ENCODE measurements around the gene TMEM158. TPM values are rescaled to one million over a fixed set of nuclear protein-coding genes. Genes with fewer than 3 reads are reported as not detected.

The TMEM158 gene
- polyA plus RNA-seq, 1 donor (not counting 4 experiments of a cell fraction or from before 2014, with no cell fraction given), result 2.0 TPM

DNA sequence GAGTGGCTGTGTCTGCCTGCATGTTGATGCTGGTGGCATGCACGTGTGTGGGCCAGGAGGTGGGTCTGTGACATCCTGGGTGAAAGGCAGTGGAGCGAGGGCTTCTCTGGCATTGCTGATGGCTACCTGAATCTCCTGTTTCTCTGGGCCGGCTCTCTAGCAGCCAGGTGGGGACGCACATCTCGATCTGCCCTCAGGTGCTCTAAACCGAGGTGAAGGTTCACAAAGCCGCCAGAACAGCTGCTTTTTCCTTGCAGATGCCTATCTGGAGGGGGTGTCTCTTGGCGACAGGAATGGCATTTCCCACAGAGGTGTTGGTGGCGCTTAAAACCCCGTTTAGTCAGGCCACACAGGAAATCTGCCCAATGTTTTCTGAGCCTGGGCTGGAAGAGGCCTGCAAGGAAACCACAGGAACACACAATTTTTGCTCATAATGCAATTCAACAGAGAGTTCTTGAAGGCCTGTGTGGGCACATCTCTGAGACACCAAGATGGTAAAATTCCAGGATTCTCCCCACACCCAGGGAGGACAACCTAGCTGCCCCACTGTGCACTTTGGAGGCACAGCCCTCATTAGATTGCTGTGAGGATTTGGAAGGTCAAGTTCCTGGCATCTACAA is 11.9 kb downstream of the TMEM158 start:
- DNase-seq (ENCODE audit: low read depth, low spot score), result no peak

GRCh38 chr3:45212095-45212468 is 14.0 kb downstream of the TMEM158 start:
- DNase-seq (ENCODE audit: low read depth, low spot score), result no peak
- Histone ChIP-seq H3K9me3 (ENCODE audit: control insufficient read depth, low read depth, low read length) (no peaks in the 10 kb centered on the region), H3K27ac (ENCODE audit: control insufficient read depth, insufficient read depth, low read length) (no peak overlapping the region), H3K9ac (ENCODE audit: control insufficient read depth, extremely low read depth, insufficient read depth, low read length) (no peak overlapping the region), H3K79me2 (ENCODE audit: control insufficient read depth, insufficient read depth, low read length) (no peaks in the 10 kb centered on the region), H4K20me1 (ENCODE audit: control insufficient read depth, extremely low read depth, insufficient read depth, low read length) (no peaks in the 10 kb centered on the region), H3K36me3 (ENCODE audit: control insufficient read depth in 2 of 2, extremely low read depth in 1 of 2, insufficient read depth in 2 of 2, low read length in 2 of 2) (no peaks in the 10 kb centered on the region), H3K4me1 (ENCODE audit: control insufficient read depth, extremely low read depth, insufficient read depth, low read length) (peaks cover 30% of the 10 kb centered on the region), H3K27me3 (ENCODE audit: control insufficient read depth, extremely low read depth, insufficient read depth, low read length) (no peaks in the 10 kb centered on the region), H3K4me3 (ENCODE audit: control insufficient read depth in 2 of 3, extremely low read depth in 1 of 3, insufficient read depth in 2 of 3, low read depth in 1 of 3, low read length in 3 of 3) (no peak overlapping the region), H2AFZ (ENCODE audit: control insufficient read depth, low read length) (no peak overlapping the region), H3K4me2 (ENCODE audit: control insufficient read depth, extremely low read depth, insufficient read depth, low read depth, low read length) (no peak overlapping the region), H3K9me1 (ENCODE audit: control insufficient read depth, extremely low read depth, insufficient read depth, low read length) (no peaks in the 10 kb centered on the region)
- dilution Hi-C loops (cut with MboI; ENCODE audit: extremely low pct_ligation_motif_present, low sequenced_read_pairs), result no loop called here
- no peak for TF ChIP-seq EZH2 (IDR thresholded peaks at IDR 0.05; ENCODE audit: low read length)
- TF ChIP-seq, protein P1, sequence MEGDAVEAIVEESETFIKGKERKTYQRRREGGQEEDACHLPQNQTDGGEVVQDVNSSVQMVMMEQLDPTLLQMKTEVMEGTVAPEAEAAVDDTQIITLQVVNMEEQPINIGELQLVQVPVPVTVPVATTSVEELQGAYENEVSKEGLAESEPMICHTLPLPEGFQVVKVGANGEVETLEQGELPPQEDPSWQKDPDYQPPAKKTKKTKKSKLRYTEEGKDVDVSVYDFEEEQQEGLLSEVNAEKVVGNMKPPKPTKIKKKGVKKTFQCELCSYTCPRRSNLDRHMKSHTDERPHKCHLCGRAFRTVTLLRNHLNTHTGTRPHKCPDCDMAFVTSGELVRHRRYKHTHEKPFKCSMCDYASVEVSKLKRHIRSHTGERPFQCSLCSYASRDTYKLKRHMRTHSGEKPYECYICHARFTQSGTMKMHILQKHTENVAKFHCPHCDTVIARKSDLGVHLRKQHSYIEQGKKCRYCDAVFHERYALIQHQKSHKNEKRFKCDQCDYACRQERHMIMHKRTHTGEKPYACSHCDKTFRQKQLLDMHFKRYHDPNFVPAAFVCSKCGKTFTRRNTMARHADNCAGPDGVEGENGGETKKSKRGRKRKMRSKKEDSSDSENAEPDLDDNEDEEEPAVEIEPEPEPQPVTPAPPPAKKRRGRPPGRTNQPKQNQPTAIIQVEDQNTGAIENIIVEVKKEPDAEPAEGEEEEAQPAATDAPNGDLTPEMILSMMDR (optimal IDR thresholded peaks at IDR 0.05 in 1 of 3, IDR thresholded peaks at IDR 0.05 in 1 of 3, conservative IDR thresholded peaks at IDR 0.05 in 1 of 3; ENCODE audit: extremely low read depth in 1 of 3, insufficient read depth in 2 of 3, low read length in 3 of 3), result no peak
- no peak for FAIRE-seq

More for the DNA sequence above, 11.9 kb downstream of the TMEM158 start:
- Histone ChIP-seq H3K9me3 (ENCODE audit: control insufficient read depth, low read depth, low read length) (no peaks in the 10 kb centered on the region), H3K27ac (ENCODE audit: control insufficient read depth, insufficient read depth, low read length) (peak overlapping the region; percentile 59), H3K9ac (ENCODE audit: control insufficient read depth, extremely low read depth, insufficient read depth, low read length) (peak overlapping the region; percentile 34), H3K79me2 (ENCODE audit: control insufficient read depth, insufficient read depth, low read length) (no peaks in the 10 kb centered on the region), H3K27me3 (ENCODE audit: control insufficient read depth, extremely low read depth, insufficient read depth, low read length) (no peaks in the 10 kb centered on the region), H3K4me3 (ENCODE audit: control insufficient read depth in 2 of 3, extremely low read depth in 1 of 3, insufficient read depth in 2 of 3, low read depth in 1 of 3, low read length in 3 of 3) (no peak overlapping the region), H3K36me3 (ENCODE audit: control insufficient read depth in 2 of 2, extremely low read depth in 1 of 2, insufficient read depth in 2 of 2, low read length in 2 of 2) (no peaks in the 10 kb centered on the region), H3K4me1 (ENCODE audit: control insufficient read depth, extremely low read depth, insufficient read depth, low read length) (peaks cover 32% of the 10 kb centered on the region), H4K20me1 (ENCODE audit: control insufficient read depth, extremely low read depth, insufficient read depth, low read length) (no peaks in the 10 kb centered on the region), H3K4me2 (ENCODE audit: control insufficient read depth, extremely low read depth, insufficient read depth, low read depth, low read length) (peak overlapping the region; percentile 67), H3K9me1 (ENCODE audit: control insufficient read depth, extremely low read depth, insufficient read depth, low read length) (no peaks in the 10 kb centered on the region), H2AFZ (ENCODE audit: control insufficient read depth, low read length) (peak overlapping the region; percentile 90)
- FAIRE-seq, result peak; percentile 96
- TF ChIP-seq, protein P1 (optimal IDR thresholded peaks at IDR 0.05 in 1 of 3, IDR thresholded peaks at IDR 0.05 in 1 of 3, conservative IDR thresholded peaks at IDR 0.05 in 1 of 3; ENCODE audit: extremely low read depth in 1 of 3, insufficient read depth in 2 of 3, low read length in 3 of 3), result peak in 1 of 3 experiments; percentile 20
- no peak for TF ChIP-seq EZH2 (IDR thresholded peaks at IDR 0.05; ENCODE audit: low read length)
- dilution Hi-C loops (cut with MboI; ENCODE audit: extremely low pct_ligation_motif_present, low sequenced_read_pairs), result no loop called here
